SK-N-SH treated with all-trans-retinoic acid at 6 μM for 48 hours (cell line): Measurements from ENCODE around the gene PRKCQ.

ENCODE experiments used
- CREB5 ChIP-seq: fragments of 250-450 bp; sonication (Bioruptor Pico); IDR thresholded peaks from 2 replicates; pipeline ENCODE4 v1.5.1; 2020; ENCODE audit warnings: low read depth, mild to moderate bottlenecking, moderate library complexity
- ISL1 ChIP-seq: fragments of 250-450 bp; sonication (Bioruptor Pico); IDR thresholded peaks from 2 replicates; pipeline ENCODE4 v2.1.2; 2022; ENCODE audit warnings: mild to moderate bottlenecking, moderate library complexity
- TCF4 ChIP-seq: fragments of 250-450 bp; sonication (Bioruptor Pico); IDR thresholded peaks from 2 replicates; pipeline ENCODE4 v1.8.0; 2021; ENCODE audit warnings: mild to moderate bottlenecking, moderate library complexity, borderline replicate concordance
- TSHZ2 ChIP-seq: fragments of 250-450 bp; sonication (Bioruptor Pico); IDR thresholded peaks from 2 replicates; pipeline ENCODE4 v1.5.0; 2020; ENCODE audit warnings: mild to moderate bottlenecking, moderate library complexity
- ZFP3 ChIP-seq: fragments of 250-450 bp; sonication (Bioruptor Pico); IDR thresholded peaks from 2 replicates; pipeline ENCODE4 v1.5.0; 2020; ENCODE audit warnings: mild to moderate bottlenecking, moderate library complexity
- ZFP30 ChIP-seq: fragments of 450-650 bp; formaldehyde crosslinking; IDR thresholded peaks from 2 replicates; pipeline ENCODE4 v1.5.0; 2022; ENCODE audit warnings: mild to moderate bottlenecking, moderate library complexity

- TF ChIP-seq CREB5 (CRISPR knock-in tag) = no peak
- TF ChIP-seq TCF4 (CRISPR knock-in tag) = no peak
- TF ChIP-seq ZFP30 = no peak
- TF ChIP-seq TSHZ2 (CRISPR knock-in tag) = no peak
- no peak for TF ChIP-seq ISL1
- TF ChIP-seq ZFP3 (CRISPR knock-in tag) = no peak
Measured at GRCh38 chr10:6501931-6502330, 78.1 kb downstream of the PRKCQ start.
